Measurements from ENCODE around the gene OR1A1. TPM values are rescaled to one million over a fixed set of nuclear protein-coding genes. Genes with fewer than 3 reads are reported as not detected.

Gene OR1A1
- total and polyA plus RNA-seq, 2 of the 8 experiments (the other 6 are each of a cell fraction or from before 2014, with no cell fraction given): not detected

GRCh38 chr17:3189961-3190360, 17.5 kb upstream of the OR1A1 start (continued):
- TF ChIP-seq E2F6 (IDR thresholded peaks at IDR 0.05) (no peak), SIN3A (conservative IDR thresholded peaks at IDR 0.05 in 1 of 2, IDR thresholded peaks at IDR 0.05 in 1 of 2; ENCODE audit: low read depth in 1 of 2, low read length in 2 of 2) (no peak)
